GM21528 (cell line): ENCODE data around the gene PTPRN2.

Experiments
- ATAC-seq: cut with Tn5 transposase; IDR thresholded peaks from one replicate; pipeline ENCODE4 v1.9.1; 2021; ENCODE audit warnings: mild to moderate bottlenecking, moderate library complexity; ENCODE audit not compliant: unreplicated experiment, low FRiP score

The PTPRN2 gene

DNA sequence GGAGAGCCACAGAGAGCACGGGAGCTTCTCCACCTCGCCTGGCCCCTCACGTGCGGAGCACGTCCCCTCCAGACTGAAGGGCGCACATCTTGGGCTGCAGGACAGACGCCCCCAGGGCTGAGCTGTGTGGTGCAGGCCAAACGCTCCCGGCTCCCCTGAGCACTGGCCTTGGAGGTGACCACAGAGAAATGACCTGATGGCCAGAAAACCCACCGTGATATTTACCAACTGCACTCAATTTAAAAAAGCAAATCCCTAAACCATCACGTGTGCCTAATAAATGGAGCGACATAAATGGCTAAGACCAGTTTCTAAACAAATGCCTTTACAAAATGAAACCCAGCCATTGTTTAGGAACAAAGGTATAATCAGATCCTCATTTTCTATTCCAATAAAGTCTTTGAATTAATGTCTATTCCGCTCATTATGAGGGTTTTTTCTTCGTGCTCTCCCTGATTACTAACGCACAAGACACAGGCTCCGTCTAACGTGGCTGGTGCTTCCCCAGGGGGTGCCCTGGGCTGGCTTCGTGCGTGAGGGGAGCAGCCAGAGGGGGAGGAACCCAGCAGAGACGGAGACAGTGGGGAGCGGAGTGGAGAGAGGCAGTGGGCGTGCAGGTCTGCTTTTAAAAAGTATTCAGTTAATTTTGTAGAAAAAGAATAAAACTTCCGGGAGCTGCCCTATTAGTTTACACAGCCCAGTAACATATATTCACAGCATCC, 1060.5 kb downstream of the PTPRN2 start:
- ATAC-seq, result no peak

- no peak for ATAC-seq
These were observed 1061.4 kb downstream of the PTPRN2 start for GRCh38 chr7:157526005-157526912.

DNA sequence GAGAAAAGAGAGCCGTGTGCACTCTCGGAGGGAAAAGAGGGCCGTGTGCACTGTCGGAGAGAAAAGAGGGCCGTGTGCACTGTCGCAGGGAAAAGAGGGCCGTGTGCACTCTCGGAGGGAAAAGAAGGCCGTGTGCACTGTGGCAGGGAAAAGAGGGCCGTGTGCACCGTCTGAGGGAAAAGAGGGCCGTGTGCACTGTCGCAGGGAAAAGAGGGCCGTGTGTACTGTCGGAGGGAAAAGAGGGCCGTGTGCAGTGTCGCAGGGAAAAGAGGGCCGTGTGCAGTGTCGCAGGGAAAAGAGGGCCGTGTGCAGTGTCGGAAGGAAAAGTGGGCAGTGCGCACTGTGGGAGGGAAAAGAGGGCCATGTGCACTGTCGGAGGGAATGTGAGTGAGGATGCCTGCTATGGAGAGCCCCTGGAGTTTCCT, 1062.1 kb downstream of the PTPRN2 start:
- no peak for ATAC-seq

DNA sequence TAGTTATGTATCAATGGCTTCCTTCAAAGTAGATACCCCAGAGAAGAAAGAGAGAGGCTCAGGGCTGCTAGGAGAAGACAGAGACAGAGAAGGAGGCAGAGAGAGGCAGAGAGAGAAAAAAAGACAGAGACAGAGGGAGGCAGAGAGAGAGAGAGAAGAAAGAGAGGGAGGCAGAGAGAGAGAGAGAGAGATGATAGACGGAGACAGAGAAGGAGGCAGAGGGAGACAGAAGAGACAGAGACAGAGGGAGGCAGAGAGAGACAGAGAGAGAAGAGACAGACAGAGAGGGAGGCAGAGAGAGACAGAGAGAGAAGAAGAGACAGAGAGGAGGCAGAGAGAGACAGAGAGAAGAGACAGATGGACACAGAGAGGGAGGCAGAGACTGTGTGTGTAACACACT, 1062.9 kb downstream of the PTPRN2 start:
- no peak for ATAC-seq

DNA sequence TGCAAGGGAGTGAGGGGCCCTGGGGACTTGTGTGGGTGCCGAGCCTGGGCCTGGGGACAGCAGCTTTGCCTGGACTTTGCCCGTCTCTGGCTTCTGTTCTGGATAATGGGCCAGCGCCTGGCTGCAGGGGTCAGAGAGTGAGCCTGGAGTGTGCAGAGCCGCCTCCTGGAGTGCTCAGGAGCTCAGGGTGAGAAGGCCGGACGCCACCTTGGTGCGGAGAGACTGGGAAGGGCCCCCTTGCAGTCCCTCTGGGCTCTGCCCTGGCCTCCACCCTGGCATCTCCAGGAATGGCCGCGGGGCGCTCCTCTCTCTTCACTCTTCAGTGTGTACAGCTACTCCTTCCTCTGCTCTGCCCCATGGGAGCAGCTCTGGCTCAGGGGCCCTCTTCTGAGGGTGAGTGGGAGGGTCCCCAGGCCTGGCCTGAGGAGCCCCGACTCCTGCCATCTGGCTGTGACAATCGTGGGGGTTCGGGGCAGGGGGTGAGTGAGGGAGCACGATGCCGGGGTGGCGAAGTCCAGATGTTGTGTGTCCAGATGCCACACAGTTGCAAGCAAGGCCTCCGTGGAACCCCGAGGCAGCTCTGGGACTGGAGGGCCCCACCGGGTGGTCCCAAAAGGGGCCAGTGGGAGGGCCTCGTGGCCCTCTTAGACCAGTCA, 1063.7 kb downstream of the PTPRN2 start:
- no peak for ATAC-seq

DNA sequence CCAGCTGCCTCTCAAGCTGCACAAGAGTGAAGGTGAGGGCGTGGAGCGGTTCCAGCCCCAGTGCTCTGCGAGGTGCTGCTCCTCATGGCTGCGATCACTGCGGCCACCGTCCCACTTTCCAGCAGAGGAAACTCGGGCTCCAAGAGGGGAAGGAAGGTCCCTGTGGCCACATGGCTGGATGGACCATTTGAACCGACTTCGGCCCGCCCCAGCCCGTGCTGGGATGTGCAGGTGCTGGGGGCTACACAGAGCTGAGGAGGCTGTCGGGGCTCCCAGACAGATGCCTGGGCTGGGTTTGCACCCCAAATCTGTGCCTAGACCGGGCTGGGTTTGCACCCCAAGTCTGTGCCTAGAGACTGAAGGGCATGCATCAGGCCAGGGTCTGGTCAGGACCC, 1064.3 kb downstream of the PTPRN2 start:
- ATAC-seq, result no peak

DNA sequence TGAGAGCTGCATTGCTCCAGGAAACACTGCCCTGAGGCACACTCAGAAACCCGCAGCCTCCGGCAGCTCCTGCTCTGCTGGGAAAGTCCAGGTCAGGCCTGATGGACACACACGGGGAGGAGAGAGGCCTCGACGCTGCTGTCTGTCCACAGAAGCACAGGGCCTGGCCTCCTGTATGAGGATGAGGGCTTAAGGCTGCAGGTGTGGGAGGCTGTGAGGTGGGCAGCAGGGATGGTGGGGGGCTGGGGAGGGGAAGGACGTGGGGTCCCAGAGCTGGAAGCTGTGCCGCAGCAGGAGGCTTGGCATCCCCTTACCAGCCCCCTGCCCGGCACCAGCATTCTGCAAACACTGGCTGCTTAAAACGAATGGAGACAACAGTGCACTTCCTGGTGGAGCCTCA, 1064.7 kb downstream of the PTPRN2 start:
- no peak for ATAC-seq

- ATAC-seq, result no peak
These were observed 1065.4 kb downstream of the PTPRN2 start for GRCh38 chr7:157522189-157522588.

- no peak for ATAC-seq
These were observed 1065.9 kb downstream of the PTPRN2 start for GRCh38 chr7:157521752-157522151.

GRCh38 chr7:157521061-157521731, 1066.4 kb downstream of the PTPRN2 start:
- no peak for ATAC-seq

GRCh38 chr7:157520249-157520648, 1067.4 kb downstream of the PTPRN2 start:
- ATAC-seq, result peak; percentile 96

GRCh38 chr7:157519798-157520244, 1067.8 kb downstream of the PTPRN2 start:
- ATAC-seq, result no peak

DNA sequence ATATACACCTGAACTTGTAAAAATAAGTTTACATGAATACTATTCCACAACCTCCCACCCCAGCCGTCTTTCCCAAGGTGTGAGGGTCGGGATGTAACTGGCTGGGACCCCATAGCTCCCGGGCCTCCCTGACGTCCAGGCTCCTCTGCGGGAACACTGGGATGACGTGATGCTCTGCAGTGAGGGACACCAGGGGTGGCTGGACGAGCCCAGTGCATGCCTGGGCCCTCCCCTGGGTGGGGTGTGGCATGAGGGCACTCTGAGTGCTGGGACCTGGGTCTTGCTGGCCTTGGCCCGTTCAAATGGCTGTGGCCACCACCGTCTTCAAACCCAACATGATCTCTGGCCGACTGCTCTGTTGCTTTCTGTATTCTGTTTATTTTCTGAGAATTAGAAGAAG, 1068.4 kb downstream of the PTPRN2 start:
- ATAC-seq, result no peak

DNA sequence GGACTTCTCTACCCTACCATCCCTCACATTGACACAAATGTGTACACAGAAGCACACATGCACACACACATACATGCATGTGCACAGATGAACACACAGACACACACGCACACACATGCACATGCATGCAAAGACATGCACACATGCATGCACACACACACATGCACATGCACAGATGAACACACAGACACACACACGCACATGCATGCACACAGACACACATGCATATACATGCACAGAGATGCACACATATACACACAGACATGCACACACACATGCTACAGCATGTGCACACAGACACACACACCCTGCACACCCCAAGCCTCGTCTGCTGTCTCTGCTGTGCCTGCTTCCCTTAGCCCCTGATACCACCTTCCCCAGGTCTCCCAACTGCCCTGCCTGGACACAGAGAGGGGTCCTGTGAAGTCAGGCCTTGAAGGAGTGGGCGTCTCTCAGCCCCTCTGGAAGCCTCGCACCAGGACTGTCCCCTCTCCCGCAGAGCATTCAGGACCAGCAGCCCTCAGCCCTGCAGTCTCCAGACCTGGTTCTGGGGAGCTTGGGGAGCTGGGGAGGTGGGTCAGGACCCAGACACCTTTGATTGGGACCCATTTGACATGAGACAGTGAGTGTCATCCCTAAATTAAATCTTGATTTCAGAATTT, 1069.0 kb downstream of the PTPRN2 start:
- no peak for ATAC-seq

GRCh38 chr7:157517782-157518513, 1069.7 kb downstream of the PTPRN2 start:
- ATAC-seq, result no peak

GRCh38 chr7:157516911-157517781, 1070.5 kb downstream of the PTPRN2 start:
- no peak for ATAC-seq

GRCh38 chr7:157516311-157516710, 1071.3 kb downstream of the PTPRN2 start:
- no peak for ATAC-seq

- no peak for ATAC-seq
These were observed 1072.1 kb downstream of the PTPRN2 start for GRCh38 chr7:157515342-157516041.
